Esophagus muscularis mucosa (tissue), 3 donors: ENCODE measurements around the gene DIAPH3.

Experiments used
- EP300 ChIP-seq: sonication (generic); formaldehyde crosslinking; IDR thresholded peaks from one replicate; pipeline ENCODE4 v1.6.1; 2017; ENCODE audit warnings: antibody characterized with exemption
- TF ChIP-seq, protein P1 (sequence below), 3 experiments: fragments of 200-600 bp in 2 of 3; fragments of 450-650 bp in 1 of 3; sonication (generic) in 2 of 3; IDR thresholded peaks; one replicate each; pipeline ENCODE4 v1.5.1; 2017 to 2019; ENCODE audit warnings: antibody characterized with exemption in 3 of 3, mild to moderate bottlenecking in 2 of 3, moderate library complexity in 1 of 3

DNA sequence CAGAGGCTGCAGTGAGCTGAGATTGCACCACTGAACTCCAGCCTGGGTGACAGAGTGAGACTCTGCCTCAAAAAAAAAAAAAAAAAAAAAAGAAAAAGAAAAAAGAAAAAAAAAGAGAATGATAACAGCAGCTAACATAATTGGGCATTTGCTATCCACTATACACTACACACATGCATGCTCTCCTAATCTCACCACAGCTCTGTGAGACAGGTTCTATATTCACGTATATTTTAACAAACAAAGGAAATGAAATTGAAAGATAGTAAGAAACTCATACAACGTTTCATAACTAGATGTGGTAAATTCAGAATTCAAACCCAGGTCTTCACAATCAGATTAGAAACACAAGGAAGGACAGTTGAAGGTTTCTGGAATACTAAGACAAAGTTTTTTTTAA is 265.7 kb downstream of the DIAPH3 start:
- TF ChIP-seq, protein P1, sequence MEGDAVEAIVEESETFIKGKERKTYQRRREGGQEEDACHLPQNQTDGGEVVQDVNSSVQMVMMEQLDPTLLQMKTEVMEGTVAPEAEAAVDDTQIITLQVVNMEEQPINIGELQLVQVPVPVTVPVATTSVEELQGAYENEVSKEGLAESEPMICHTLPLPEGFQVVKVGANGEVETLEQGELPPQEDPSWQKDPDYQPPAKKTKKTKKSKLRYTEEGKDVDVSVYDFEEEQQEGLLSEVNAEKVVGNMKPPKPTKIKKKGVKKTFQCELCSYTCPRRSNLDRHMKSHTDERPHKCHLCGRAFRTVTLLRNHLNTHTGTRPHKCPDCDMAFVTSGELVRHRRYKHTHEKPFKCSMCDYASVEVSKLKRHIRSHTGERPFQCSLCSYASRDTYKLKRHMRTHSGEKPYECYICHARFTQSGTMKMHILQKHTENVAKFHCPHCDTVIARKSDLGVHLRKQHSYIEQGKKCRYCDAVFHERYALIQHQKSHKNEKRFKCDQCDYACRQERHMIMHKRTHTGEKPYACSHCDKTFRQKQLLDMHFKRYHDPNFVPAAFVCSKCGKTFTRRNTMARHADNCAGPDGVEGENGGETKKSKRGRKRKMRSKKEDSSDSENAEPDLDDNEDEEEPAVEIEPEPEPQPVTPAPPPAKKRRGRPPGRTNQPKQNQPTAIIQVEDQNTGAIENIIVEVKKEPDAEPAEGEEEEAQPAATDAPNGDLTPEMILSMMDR (IDR thresholded peaks at IDR 0.05) = no peak
- no peak for TF ChIP-seq EP300
